Endodermal cell (in vitro differentiated cells): Measurements from ENCODE around the gene CERS3. TPM values are rescaled to one million over a fixed set of nuclear protein-coding genes. Genes with fewer than 3 reads are reported as not detected.

ENCODE experiments used
- DNase-seq: peaks from one replicate; pipeline ENCODE4 v3.0.0-alpha.2; 2017
- H3K27ac ChIP-seq: 2 replicates; pipeline ENCODE4 v1.5.1; 2013; ENCODE audit warnings: mild to moderate bottlenecking, low read depth, low read length, moderate library complexity
- H3K27me3 ChIP-seq: 2 replicates; pipeline ENCODE4 v1.6.1; 2013; ENCODE audit warnings: mild to moderate bottlenecking, low read length, moderate library complexity; ENCODE audit not compliant: insufficient read depth, control insufficient read depth, poor library complexity, severe bottlenecking
- H3K36me3 ChIP-seq: 2 replicates; pipeline ENCODE4 v1.7.0; 2013; ENCODE audit warnings: mild to moderate bottlenecking, low read length, moderate library complexity; ENCODE audit not compliant: control insufficient read depth, insufficient read depth
- H3K4me1 ChIP-seq: one replicate; pipeline ENCODE4 v1.7.0; 2013; ENCODE audit warnings: low read length; ENCODE audit not compliant: control insufficient read depth, insufficient read depth
- H3K4me3 ChIP-seq: 2 replicates; pipeline ENCODE4 v1.5.1; 2013; ENCODE audit warnings: mild to moderate bottlenecking, low read length, moderate library complexity
- H3K9ac ChIP-seq: 2 replicates; pipeline ENCODE4 v1.6.1; 2013; ENCODE audit warnings: mild to moderate bottlenecking, low read length, moderate library complexity; ENCODE audit not compliant: poor library complexity, severe bottlenecking; ENCODE audit errors: extremely low read depth
- H3K9me3 ChIP-seq: 2 replicates; pipeline ENCODE4 v1.6.1; 2013; ENCODE audit warnings: mild to moderate bottlenecking, low read length, moderate library complexity; ENCODE audit not compliant: control insufficient read depth
- H3K27ac Mint-ChIP-seq: 2 replicates; pipeline ENCODE4 v1.8.0; 2020; ENCODE audit warnings: mixed read lengths
- H3K27me3 Mint-ChIP-seq: 2 replicates; pipeline ENCODE4 v1.8.0; 2021; ENCODE audit warnings: mild to moderate bottlenecking, mixed read lengths; ENCODE audit not compliant: insufficient read depth
- H3K36me3 Mint-ChIP-seq: 2 replicates; pipeline ENCODE4 v1.8.0; 2020; ENCODE audit warnings: low read depth, mixed read lengths
- H3K4me1 Mint-ChIP-seq: 2 replicates; pipeline ENCODE4 v1.8.0; 2020; ENCODE audit warnings: mixed read lengths
- H3K4me3 Mint-ChIP-seq: 2 replicates; pipeline ENCODE4 v1.8.0; 2020; ENCODE audit warnings: mild to moderate bottlenecking, moderate library complexity, mixed read lengths
- H3K9me3 Mint-ChIP-seq: 2 replicates; pipeline ENCODE4 v1.8.0; 2020; ENCODE audit warnings: mild to moderate bottlenecking, mixed read lengths
- WGBS, 2 experiments: methylation state at CpG; one replicate each; pipeline versions ENCODE4 v1.1.5 to v1.1.7; 2013; ENCODE audit warnings: missing lambda C conversion rate in 2 of 2, mixed read lengths in 1 of 2; ENCODE audit not compliant: insufficient coverage in 1 of 2, insufficient read length in 1 of 2; 5-methylcytosine and 5-hydroxymethylcytosine counted together
- total RNA-seq, 2 donors: library from RNA; stranded (reverse); fragmentation: NEBNext Ultra II Directional in 1 of 2; extraction: Animal tissue kit (Norgen Biotek cat#: 25700) in 1 of 2; gene quantifications; 2 replicates in 1 of 2; 3 replicates in 1 of 2; pipeline ENCODE4 v1.2.1, GENCODE V29; 2021
- TF ChIP-seq, protein P1 (sequence below): fragments of 200-600 bp; sonication (generic); conservative IDR thresholded peaks from 2 replicates; pipeline ENCODE4 v1.5.0; 2021; ENCODE audit warnings: antibody characterized with exemption, mild to moderate bottlenecking

Gene CERS3
- total RNA-seq, 2 donors from 2014 or later, result 0.48 TPM; not detected in 1

DNA sequence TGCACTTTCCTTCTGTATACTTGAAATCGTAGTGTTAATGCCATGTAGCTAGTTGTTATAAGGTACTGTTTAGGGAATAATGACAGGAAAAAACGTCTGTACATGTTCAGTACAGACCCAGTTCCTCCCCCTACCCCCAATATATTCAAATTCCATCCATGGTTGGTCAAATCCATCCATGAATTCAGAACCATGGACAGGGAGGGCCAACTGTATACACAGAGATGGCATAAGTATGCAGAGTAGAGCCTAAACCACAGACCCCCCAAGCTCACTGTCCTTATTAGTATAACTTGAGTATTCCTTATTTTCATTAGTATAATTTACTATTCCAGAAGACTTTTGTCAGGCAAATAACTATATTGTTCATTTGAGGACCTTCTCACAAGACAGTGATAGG is 135.7 kb downstream of the CERS3 start:
- H3K27me3 ChIP-seq, result no peaks in the 10 kb centered on the region
- no peak overlapping the region for H3K4me3 ChIP-seq
- H3K9ac ChIP-seq, result no peak overlapping the region
- 78% methylated on average over 2 of the region's 2 CpGs; no CpG with 5 or more reads in 1 of the 2 experiments for WGBS, 2 experiments
- no peaks in the 10 kb centered on the region for H3K36me3 ChIP-seq
- DNase-seq, result no peak
- H3K27ac ChIP-seq, result no peak overlapping the region
- H3K4me1 Mint-ChIP-seq, result no peaks in the 10 kb centered on the region
- H3K27me3 Mint-ChIP-seq, result peaks cover 3% of the 10 kb centered on the region
- no peak overlapping the region for H3K4me3 Mint-ChIP-seq
- H3K9me3 Mint-ChIP-seq, result peaks cover 17% of the 10 kb centered on the region
- no peak overlapping the region for H3K27ac Mint-ChIP-seq
- TF ChIP-seq, protein P1, sequence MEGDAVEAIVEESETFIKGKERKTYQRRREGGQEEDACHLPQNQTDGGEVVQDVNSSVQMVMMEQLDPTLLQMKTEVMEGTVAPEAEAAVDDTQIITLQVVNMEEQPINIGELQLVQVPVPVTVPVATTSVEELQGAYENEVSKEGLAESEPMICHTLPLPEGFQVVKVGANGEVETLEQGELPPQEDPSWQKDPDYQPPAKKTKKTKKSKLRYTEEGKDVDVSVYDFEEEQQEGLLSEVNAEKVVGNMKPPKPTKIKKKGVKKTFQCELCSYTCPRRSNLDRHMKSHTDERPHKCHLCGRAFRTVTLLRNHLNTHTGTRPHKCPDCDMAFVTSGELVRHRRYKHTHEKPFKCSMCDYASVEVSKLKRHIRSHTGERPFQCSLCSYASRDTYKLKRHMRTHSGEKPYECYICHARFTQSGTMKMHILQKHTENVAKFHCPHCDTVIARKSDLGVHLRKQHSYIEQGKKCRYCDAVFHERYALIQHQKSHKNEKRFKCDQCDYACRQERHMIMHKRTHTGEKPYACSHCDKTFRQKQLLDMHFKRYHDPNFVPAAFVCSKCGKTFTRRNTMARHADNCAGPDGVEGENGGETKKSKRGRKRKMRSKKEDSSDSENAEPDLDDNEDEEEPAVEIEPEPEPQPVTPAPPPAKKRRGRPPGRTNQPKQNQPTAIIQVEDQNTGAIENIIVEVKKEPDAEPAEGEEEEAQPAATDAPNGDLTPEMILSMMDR, result no peak
- H3K36me3 Mint-ChIP-seq, result no peaks in the 10 kb centered on the region
- peaks cover 6% of the 10 kb centered on the region for H3K9me3 ChIP-seq
- no peaks in the 10 kb centered on the region for H3K4me1 ChIP-seq

DNA sequence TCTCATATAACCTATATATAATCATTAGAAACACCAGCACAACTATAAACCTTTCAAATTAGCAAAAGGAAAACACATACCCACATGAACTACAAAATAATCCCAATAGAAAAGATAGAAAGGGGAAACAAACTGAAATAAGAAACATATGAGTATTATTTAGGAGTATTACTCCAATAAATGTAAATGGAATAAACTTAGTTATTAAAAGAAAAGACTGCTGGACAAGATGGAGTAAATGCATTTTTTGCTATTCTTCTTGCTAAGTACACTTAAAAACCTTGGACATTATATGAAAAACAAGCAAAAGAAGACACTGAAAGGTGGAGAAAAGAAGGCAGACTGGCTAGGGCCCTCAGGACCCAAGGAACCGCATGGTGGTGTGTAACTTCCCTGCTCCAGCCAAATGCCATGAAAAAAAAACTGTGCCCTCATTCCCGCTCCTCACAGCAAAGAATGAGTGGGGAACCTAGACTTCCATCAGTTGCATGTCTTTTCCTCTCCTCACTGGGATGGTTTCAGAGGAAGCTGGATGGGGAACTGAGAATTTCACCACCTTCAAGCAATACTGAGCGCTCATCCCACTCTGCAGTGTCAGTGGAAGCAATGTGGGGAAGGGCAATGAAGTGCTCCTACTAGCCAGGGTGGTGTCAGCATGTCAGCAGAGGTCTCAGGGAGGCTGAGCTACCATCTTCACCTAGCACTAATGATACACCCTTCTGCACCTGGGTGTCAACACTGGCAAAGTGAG is 143.3 kb downstream of the CERS3 start:
- H3K27me3 ChIP-seq, result no peaks in the 10 kb centered on the region
- DNase-seq, result no peak
- peaks cover 6% of the 10 kb centered on the region for H3K36me3 Mint-ChIP-seq
- 81 to 100% methylated on average over 1 to 3 of the region's 3 CpGs for WGBS, 2 experiments
- H3K36me3 ChIP-seq, result no peaks in the 10 kb centered on the region
- no peaks in the 10 kb centered on the region for H3K4me1 ChIP-seq
- no peak overlapping the region for H3K4me3 ChIP-seq
- H3K27ac Mint-ChIP-seq, result no peak overlapping the region
- peaks cover 6% of the 10 kb centered on the region for H3K27me3 Mint-ChIP-seq
- H3K4me3 Mint-ChIP-seq, result no peak overlapping the region
- TF ChIP-seq, protein P1, result no peak
- H3K9me3 Mint-ChIP-seq, result peaks cover 65% of the 10 kb centered on the region
- no peak overlapping the region for H3K9ac ChIP-seq
- H3K9me3 ChIP-seq, result peaks cover 42% of the 10 kb centered on the region
- H3K27ac ChIP-seq, result no peak overlapping the region
- H3K4me1 Mint-ChIP-seq, result no peaks in the 10 kb centered on the region

DNA sequence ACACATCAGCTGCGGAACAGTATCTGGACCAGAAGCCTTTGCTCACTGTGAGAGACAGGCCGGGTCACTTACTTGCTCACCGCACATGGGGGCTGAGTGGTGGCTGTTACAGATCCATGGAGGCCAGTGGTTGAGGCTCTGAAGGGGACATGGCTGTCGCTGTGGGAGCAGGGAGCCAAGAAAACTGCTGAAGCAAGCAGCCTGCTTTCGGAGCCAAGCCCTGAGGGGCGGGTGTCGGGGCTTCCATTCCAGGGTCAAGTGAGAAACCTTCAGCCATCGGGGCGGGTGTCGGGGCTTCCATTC is 144.7 kb downstream of the CERS3 start:
- Histone ChIP-seq H3K27ac (no peak overlapping the region), H3K4me3 (no peak overlapping the region), H3K9me3 (peaks cover 45% of the 10 kb centered on the region), H3K36me3 (no peaks in the 10 kb centered on the region), H3K27me3 (no peaks in the 10 kb centered on the region), H3K4me1 (no peaks in the 10 kb centered on the region), H3K9ac (no peak overlapping the region)
- H3K36me3 Mint-ChIP-seq, result peaks cover 6% of the 10 kb centered on the region
- no peak overlapping the region for H3K4me3 Mint-ChIP-seq
- no peak for DNase-seq
- no peak overlapping the region for H3K27ac Mint-ChIP-seq
- WGBS, 2 experiments, result 74 to 89% methylated on average over 7 to 10 of the region's 10 CpGs
- H3K4me1 Mint-ChIP-seq, result no peaks in the 10 kb centered on the region
- TF ChIP-seq, protein P1, result no peak
- peaks cover 6% of the 10 kb centered on the region for H3K27me3 Mint-ChIP-seq
- peaks cover 65% of the 10 kb centered on the region for H3K9me3 Mint-ChIP-seq
